Heart left ventricle (tissue), 16 donors: ENCODE data around the gene ATG14. TPM values are rescaled to one million over a fixed set of nuclear protein-coding genes. Genes with fewer than 3 reads are reported as not detected.

Experiments
- ATAC-seq, 4 donors: fragments of 200-7000 bp; cut with Tn5 transposase; one replicate each; pipeline ENCODE4 v1.9.1; 2020 to 2022; ENCODE audit warnings: moderate library complexity in 4 of 4, mild to moderate bottlenecking in 3 of 4, moderate number of reproducible peaks in 1 of 4
- DNase-seq, 5 donors: peaks; one replicate each; pipeline ENCODE4 v3.0.0-alpha.2; 2020
- H3K27ac ChIP-seq, 12 donors: fragments of 200-600 bp; sonication (generic) in 4 of 12; one replicate each; pipeline versions ENCODE4 v1.5.0 to v1.8.0; 2016 to 2022; ENCODE audit warnings: mild to moderate bottlenecking in 2 of 12
- H3K27me3 ChIP-seq, 9 donors: fragments of 200-600 bp; sonication (generic) in 2 of 9; one replicate each; pipeline versions ENCODE4 v1.5.1 to v1.8.0; 2016 to 2022; ENCODE audit warnings: mild to moderate bottlenecking in 3 of 9
- H3K36me3 ChIP-seq, 9 donors: fragments of 200-600 bp; sonication (generic) in 2 of 9; one replicate each; pipeline versions ENCODE4 v1.5.0 to v1.8.0; 2018 to 2022; ENCODE audit warnings: mild to moderate bottlenecking in 2 of 9
- H3K4me1 ChIP-seq, 12 donors: fragments of 200-600 bp; sonication (generic) in 4 of 12; one replicate each; pipeline versions ENCODE4 v1.5.0 to v1.8.0; 2016 to 2022; ENCODE audit warnings: mild to moderate bottlenecking in 3 of 12
- H3K4me3 ChIP-seq, 12 donors: fragments of 200-600 bp; sonication (generic) in 4 of 12; one replicate each; pipeline versions ENCODE4 v1.5.0 to v1.8.0; 2017 to 2022; ENCODE audit warnings: mild to moderate bottlenecking in 9 of 12, moderate library complexity in 4 of 12
- H3K9me3 ChIP-seq, 12 donors: fragments of 200-600 bp; sonication (generic) in 4 of 12; one replicate each; pipeline versions ENCODE4 v1.5.0 to v1.8.0; 2016 to 2022; ENCODE audit warnings: mild to moderate bottlenecking in 1 of 12
- CTCF ChIP-seq, 12 donors: fragments of 200-600 bp; sonication (generic) in 4 of 12; IDR thresholded peaks; one replicate each; pipeline versions ENCODE4 v1.5.0 to v1.8.0; 2018 to 2022; ENCODE audit warnings: antibody characterized with exemption in 12 of 12, mild to moderate bottlenecking in 5 of 12
- POLR2A ChIP-seq, 2 donors: fragments of 450-650 bp; IDR thresholded peaks; one replicate each; pipeline ENCODE4 v1.6.1; 2017; ENCODE audit warnings: antibody characterized with exemption in 2 of 2, mild to moderate bottlenecking in 2 of 2, moderate library complexity in 2 of 2
- WGBS, 4 donors: extraction: QIAGEN DNeasy Blood & Tissue Kit in 2 of 4; methylation state at CpG; one replicate each; pipeline versions ENCODE4 v1.1.5 to v1.1.7; 2013 to 2018; 5-methylcytosine and 5-hydroxymethylcytosine counted together
- intact Hi-C, 10 donors: fragments of 100-400 bp; cut with DNase I; formaldehyde crosslinking; loops; one replicate each; pipeline versions ENCODE4 v1.11.1 to v1.14.2; 2022
- polyA plus RNA-seq, 2 donors: library from polyadenylated mRNA; stranded (reverse); fragments of 200-250 nt; gene quantifications; one replicate each; pipeline ENCODE4 v1.2.3, GENCODE V29; 2013
- total RNA-seq, 9 donors: library from RNA; depleted of rRNA in 2 of 9; stranded (reverse); fragments of >200 nt in 2 of 9; fragmentation: NEBNext Ultra II Directional in 3 of 9; extraction: Animal tissue kit (Norgen Biotek cat#: 25700) in 3 of 9; gene quantifications; one replicate each; pipeline versions ENCODE4 v1.1.0 to v1.2.4, GENCODE V29; 2016 to 2023
- donor health status: ischemic (EF 13 %, LVEDD 7.1; RV severe dilation, severe dysfunction).
- donor health status: healthy with polysubstance abuse.
- donor health status: DM: no; HTN: yes; CAD: no.
- donor health status: DM: no; HTN: no; CAD: no.
- donor health status: ischemic (EF 25% LVEDD 6.9; RV normal size, moderate dysfunction).
- donor health status: ischemic (EF 25% LVEDD 5.7; RV mildly dilated, moderate dysfunction).
- donor health status: healthy.
- donor health status: DM: yes; HTN: yes; CAD: no.
- donor health status: ischemic (EF 35%, LVEDD 5.7; RV mildly dilated, moderate dysfunction).
- donor health status: nonischemic (EF 11% LVEDD 7.7; RV severe dilation, severe dysfunction).
- donor health status: DM: yes; HTN: yes; CAD: no.
- donor health status: PGD.
- donor health status: ischemic (EF 29% LVEDD 5.4; RV normal size, mild dysfunction).
- donor health status: nonischemic (EF 23%, LVEDD 6.1; RV moderate dilation, normal function).

Gene ATG14
- total and polyA plus RNA-seq, 11 donors, result 5.9 to 16.2 (median 12.5) TPM

GRCh38 chr14:55389330-55389729 lies 22.3 kb downstream of the ATG14 start:
- H3K4me1 ChIP-seq, result peaks cover 0 to 20% (median 7%) of the 10 kb centered on the region in 12 donors
- H3K27me3 ChIP-seq, result no peaks in the 10 kb centered on the region
- DNase-seq (no peak), ATAC-seq (no peak)
- intact Hi-C loops, result no loop called here
- peak overlapping the region in 1 of 12 donors; percentile 62 for H3K27ac ChIP-seq
- H3K9me3 ChIP-seq, result no peaks in the 10 kb centered on the region
- peaks cover 0 to 86% (median 52%) of the 10 kb centered on the region in 9 donors for H3K36me3 ChIP-seq
- TF ChIP-seq POLR2A (IDR thresholded peaks at IDR 0.05) (no peak), CTCF (IDR thresholded peaks at IDR 0.05) (no peak)
- H3K4me3 ChIP-seq, result no peak overlapping the region
- 92 to 95% (median 95%) methylated on average over 4 of the region's 4 CpGs for WGBS, 4 donors

GRCh38 chr14:55388160-55388559 lies 23.5 kb downstream of the ATG14 start:
- Histone ChIP-seq H3K36me3 (peaks cover 0 to 78% (median 57%) of the 10 kb centered on the region in 9 donors), H3K4me3 (no peak overlapping the region), H3K4me1 (peaks cover 0 to 28% (median 12%) of the 10 kb centered on the region in 12 donors), H3K9me3 (no peaks in the 10 kb centered on the region), H3K27me3 (no peaks in the 10 kb centered on the region), H3K27ac (no peak overlapping the region)
- intact Hi-C loops, result no loop called here
- no peak for ATAC-seq
- TF ChIP-seq CTCF (IDR thresholded peaks at IDR 0.05) (no peak), POLR2A (IDR thresholded peaks at IDR 0.05) (no peak)
- no peak for DNase-seq

GRCh38 chr14:55387121-55387520 lies 24.5 kb downstream of the ATG14 start:
- 96 to 100% (median 99%) methylated on average over 4 of the region's 4 CpGs for WGBS, 4 donors
- intact Hi-C loops, result no loop called here
- TF ChIP-seq POLR2A (IDR thresholded peaks at IDR 0.05), result no peak
- TF ChIP-seq CTCF (IDR thresholded peaks at IDR 0.05), result no peak

GRCh38 chr14:55386037-55386808 lies 25.4 kb downstream of the ATG14 start:
- WGBS, 4 donors, result 68 to 82% (median 78%) methylated on average over 6 of the region's 6 CpGs
- intact Hi-C loops, result no loop called here
- Histone ChIP-seq H3K36me3 (peaks cover 0 to 87% (median 73%) of the 10 kb centered on the region in 9 donors), H3K27me3 (no peaks in the 10 kb centered on the region), H3K27ac (peak overlapping the region in 8 of 12 donors; percentile 28 to 80 (median 56)), H3K4me1 (peaks cover 0 to 30% (median 15%) of the 10 kb centered on the region in 12 donors), H3K4me3 (peak overlapping the region in 5 of 12 donors; percentile 3 to 26 (median 14)), H3K9me3 (no peaks in the 10 kb centered on the region)
- DNase-seq (no peak), ATAC-seq (peak in 1 of 4 donors; percentile 22)
- TF ChIP-seq CTCF (IDR thresholded peaks at IDR 0.05), result no peak
- TF ChIP-seq POLR2A (IDR thresholded peaks at IDR 0.05), result no peak

More at GRCh38 chr14:55387121-55387520, 24.5 kb downstream of the ATG14 start:
- Histone ChIP-seq H3K4me3 (no peak overlapping the region), H3K27me3 (no peaks in the 10 kb centered on the region), H3K36me3 (peaks cover 0 to 83% (median 64%) of the 10 kb centered on the region in 9 donors), H3K27ac (peak overlapping the region in 2 of 12 donors; percentile 41 to 78), H3K9me3 (no peaks in the 10 kb centered on the region), H3K4me1 (peaks cover 0 to 30% (median 15%) of the 10 kb centered on the region in 12 donors)
- ATAC-seq (no peak), DNase-seq (no peak)
